ENCODE measurements around the gene ANKRD16. TPM values are rescaled to one million over a fixed set of nuclear protein-coding genes. Genes with fewer than 3 reads are reported as not detected.
A peak's percentile ranks its signal among the peaks of the same experiment; 100 is the strongest.

ANKRD16 gene
- total and polyA plus RNA-seq, 2 donors (not counting 1 experiment from before 2014, with no cell fraction given), result 10.9 to 12.6 TPM

DNA sequence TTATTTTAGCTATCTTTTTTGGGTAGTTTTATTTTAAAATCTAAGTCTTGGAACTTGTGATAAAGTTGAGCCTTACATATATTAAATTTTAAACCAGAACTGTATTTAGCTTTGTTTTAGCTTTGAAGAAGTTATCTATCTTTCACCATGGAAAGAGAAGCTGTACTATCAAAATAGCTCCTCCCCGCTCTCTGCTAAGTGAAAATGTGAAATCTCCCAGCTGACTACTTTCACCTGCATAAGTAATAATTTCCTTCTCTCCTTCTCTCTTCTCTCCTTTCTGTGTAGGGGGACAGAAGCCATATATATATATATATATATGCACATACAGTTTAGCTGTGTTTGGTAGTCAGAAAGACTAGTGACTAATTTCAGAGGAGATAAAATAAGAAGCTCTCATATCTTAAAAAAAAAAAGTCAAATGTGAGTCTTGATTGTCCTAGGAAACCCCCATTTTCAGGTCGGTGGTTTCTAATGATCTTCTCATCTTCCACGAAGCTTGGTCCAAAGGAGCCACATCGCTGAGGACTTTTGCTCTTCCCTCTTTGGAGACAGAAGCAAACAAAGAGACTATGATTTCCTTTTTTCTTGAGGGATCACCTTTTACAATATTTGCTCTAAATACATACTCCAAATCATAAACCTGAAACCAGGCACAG, 45.9 kb downstream of the ANKRD16 start:
- no peak for ATAC-seq (ENCODE audit: low read depth)
- WGBS (ENCODE audit: insufficient coverage), result 0% methylated on average over 3 of the region's 4 CpGs
- POLR2A ChIA-PET, result interaction anchor here (0.6 to 2.0 kb wide), 7 partner anchors 9 to 119 kb away, joined by 3 to 12 read pairs (median 3); no protein-coding TSS in a partner anchor

More for the DNA sequence above, 45.9 kb downstream of the ANKRD16 start:
- Histone ChIP-seq H2AFZ (ENCODE audit: insufficient read depth, low read depth, low read length, poor library complexity, severe bottlenecking) (peak overlapping the region; percentile 25), H4K20me1 (ENCODE audit: control insufficient read depth, insufficient read depth, low read length, poor library complexity, severe bottlenecking) (no peaks in the 10 kb centered on the region), H3K4me2 (replicated peaks; ENCODE audit: low read depth, low read length, poor library complexity, severe bottlenecking) (peak overlapping the region; percentile 61), H3K4me1 (ENCODE audit: control insufficient read depth in 2 of 2, insufficient read depth in 2 of 2, low read length in 2 of 2) (peaks cover 77 to 90% of the 10 kb centered on the region in 2 donors), H3K4me3 (ENCODE audit: control extremely low read depth in 1 of 5, extremely low read depth in 1 of 5, insufficient read depth in 1 of 5, low read depth in 2 of 5, low read length in 4 of 5) (peak overlapping the region in 1 of 5 experiments; percentile 35), H3K9me3 (ENCODE audit: control extremely low read depth in 1 of 3, control insufficient read depth in 2 of 3, insufficient read depth in 1 of 3, low read length in 2 of 3) (no peaks in the 10 kb centered on the region), H3K27me3 (replicated peaks in 1 of 4; ENCODE audit: control extremely low read depth in 1 of 4, control insufficient read depth in 3 of 4, insufficient read depth in 4 of 4, low read length in 3 of 4) (no peaks in the 10 kb centered on the region), H3K79me2 (ENCODE audit: control insufficient read depth, insufficient read depth, low read length) (peaks cover 12% of the 10 kb centered on the region), H3K9ac (ENCODE audit: low read length) (peak overlapping the region; percentile 46), H3K27ac (ENCODE audit: low read length in 2 of 2) (peak overlapping the region; percentile 88 to 100), H3K36me3 (replicated peaks in 1 of 2; ENCODE audit: control extremely low read depth in 1 of 2, control insufficient read depth in 1 of 2, extremely low read depth in 1 of 2, insufficient read depth in 2 of 2, low read length in 1 of 2) (no peaks in the 10 kb centered on the region)
- Mint-ChIP-seq H3K4me3 (peak overlapping the region; percentile 73), H3K4me1 (peaks cover 74% of the 10 kb centered on the region), H3K27ac (peak overlapping the region; percentile 92), H3K9me3 (ENCODE audit: insufficient read depth) (no peaks in the 10 kb centered on the region), H3K27me3 (no peaks in the 10 kb centered on the region)
- CTCF ChIA-PET, result interaction anchor here (0.6 to 5.2 kb wide), 14 partner anchors 8 to 359 kb away, joined by 3 to 29 read pairs (median 4); partner anchors contain the start of genes GDI2 and PFKFB3
- TF ChIP-seq, protein P1, sequence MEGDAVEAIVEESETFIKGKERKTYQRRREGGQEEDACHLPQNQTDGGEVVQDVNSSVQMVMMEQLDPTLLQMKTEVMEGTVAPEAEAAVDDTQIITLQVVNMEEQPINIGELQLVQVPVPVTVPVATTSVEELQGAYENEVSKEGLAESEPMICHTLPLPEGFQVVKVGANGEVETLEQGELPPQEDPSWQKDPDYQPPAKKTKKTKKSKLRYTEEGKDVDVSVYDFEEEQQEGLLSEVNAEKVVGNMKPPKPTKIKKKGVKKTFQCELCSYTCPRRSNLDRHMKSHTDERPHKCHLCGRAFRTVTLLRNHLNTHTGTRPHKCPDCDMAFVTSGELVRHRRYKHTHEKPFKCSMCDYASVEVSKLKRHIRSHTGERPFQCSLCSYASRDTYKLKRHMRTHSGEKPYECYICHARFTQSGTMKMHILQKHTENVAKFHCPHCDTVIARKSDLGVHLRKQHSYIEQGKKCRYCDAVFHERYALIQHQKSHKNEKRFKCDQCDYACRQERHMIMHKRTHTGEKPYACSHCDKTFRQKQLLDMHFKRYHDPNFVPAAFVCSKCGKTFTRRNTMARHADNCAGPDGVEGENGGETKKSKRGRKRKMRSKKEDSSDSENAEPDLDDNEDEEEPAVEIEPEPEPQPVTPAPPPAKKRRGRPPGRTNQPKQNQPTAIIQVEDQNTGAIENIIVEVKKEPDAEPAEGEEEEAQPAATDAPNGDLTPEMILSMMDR (IDR thresholded peaks at IDR 0.05), result no peak
- TF ChIP-seq EZH2 (IDR thresholded peaks at IDR 0.05; ENCODE audit: borderline replicate concordance, insufficient read depth, low read depth, low read length, poor library complexity, severe bottlenecking), result no peak
- intact Hi-C loops (cut with micrococcal nuclease), result loop anchor here (5.0 kb wide), 1 partner anchor 243 kb away; the partner anchor contains the start of gene RBM17
- peak; percentile 63 for DNase-seq

All from B cell (primary cell).